A673 (cell line): ENCODE data around the gene COPZ1.

Experiments used
- CTCF ChIP-seq: fragments of 300-800, 200-600 bp; sonication (generic); conservative IDR thresholded peaks from 2 replicates; pipeline ENCODE4 v1.5.1; 2017; ENCODE audit warnings: low read depth, mild to moderate bottlenecking, antibody characterized with exemption, low read length, moderate library complexity, mixed read lengths
- EZH2 ChIP-seq: fragments of 200-600 bp; sonication (generic); IDR thresholded peaks from 2 replicates; pipeline ENCODE4 v1.6.1; 2017; ENCODE audit warnings: borderline replicate concordance, low read depth, mild to moderate bottlenecking, mixed read lengths, antibody characterized with exemption, low read length; ENCODE audit not compliant: poor library complexity, severe bottlenecking

- TF ChIP-seq EZH2 (no peak), CTCF (no peak)
These were observed 3.6 kb upstream of the COPZ1 start for GRCh38 chr12:54321363-54321762.
